ENCODE data around the gene ATP5F1E. TPM values are rescaled to one million over a fixed set of nuclear protein-coding genes. Genes with fewer than 3 reads are reported as not detected.

Gene ATP5F1E
- total and polyA plus RNA-seq, 2 donors (not counting 3 experiments of a cell fraction or from before 2014, with no cell fraction given) = 29.0 to 107 TPM

DNA sequence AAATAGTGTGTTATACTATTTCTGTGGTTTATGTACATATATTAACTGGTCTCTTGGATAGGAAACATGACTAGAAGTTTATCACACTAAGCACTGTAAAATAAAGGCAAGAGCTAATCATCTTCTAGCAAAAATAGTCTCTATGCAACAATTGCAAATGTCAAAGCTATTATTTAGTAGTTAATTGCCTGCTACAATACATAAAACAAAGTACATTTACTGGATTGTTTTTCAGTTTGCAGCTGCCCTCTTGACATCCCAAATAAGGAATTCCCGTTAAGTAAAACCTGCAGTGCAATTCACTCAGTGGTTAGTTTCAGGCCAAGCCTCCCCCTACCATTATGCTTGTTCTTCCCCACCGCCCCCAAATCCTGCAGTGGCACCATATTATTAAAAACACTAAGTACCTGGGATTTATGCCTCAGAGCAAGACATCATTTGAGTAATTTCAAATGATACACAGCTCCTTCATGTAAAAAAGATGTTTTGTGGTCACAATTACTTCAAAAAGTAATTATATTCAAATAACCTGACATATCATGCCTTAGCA, 1.6 kb upstream of the ATP5F1E start:
- Histone ChIP-seq H2AFZ (ENCODE audit: low read depth, low read length) (no peak overlapping the region), H3K27me3 (ENCODE audit: control insufficient read depth in 2 of 2, insufficient read depth in 2 of 2, low read length in 2 of 2) (no peaks in the 10 kb centered on the region), H3K9me1 (replicated peaks; ENCODE audit: control insufficient read depth, extremely low read depth, insufficient read depth, low read length) (no peaks in the 10 kb centered on the region), H3K9me3 (replicated peaks; ENCODE audit: control insufficient read depth, insufficient read depth, low read length) (no peaks in the 10 kb centered on the region), H3K4me3 (replicated peaks in 1 of 3; ENCODE audit: insufficient read depth in 1 of 3, low read depth in 1 of 3, low read length in 3 of 3) (no peak overlapping the region), H3K79me2 (ENCODE audit: control insufficient read depth, insufficient read depth, low read length) (peaks cover 45% of the 10 kb centered on the region), H4K20me1 (replicated peaks; ENCODE audit: control insufficient read depth, extremely low read depth, insufficient read depth, low read length) (no peaks in the 10 kb centered on the region), H3K36me3 (ENCODE audit: control insufficient read depth in 2 of 2, extremely low read depth in 1 of 2, insufficient read depth in 2 of 2, low read length in 2 of 2) (peaks cover 17 to 35% of the 10 kb centered on the region in 2 experiments), H3K4me1 (ENCODE audit: control insufficient read depth, extremely low read depth, insufficient read depth, low read length) (peaks cover 33% of the 10 kb centered on the region), H3K4me2 (ENCODE audit: insufficient read depth, low read length) (no peak overlapping the region), H3K27ac (ENCODE audit: insufficient read depth, low read depth, low read length) (no peak overlapping the region), H3K9ac (replicated peaks; ENCODE audit: extremely low read depth, insufficient read depth, low read length) (no peak overlapping the region)
- intact Hi-C loops (cut with micrococcal nuclease) = loop anchor here (5.0 kb wide), 1 partner anchor 36 kb away; no protein-coding TSS in a partner anchor
- no peak for TF ChIP-seq POLR2A (IDR thresholded peaks at IDR 0.05; ENCODE audit: low read depth, low read length)
- TF ChIP-seq EZH2 (IDR thresholded peaks at IDR 0.05; ENCODE audit: borderline replicate concordance, low read depth, low read length, severe bottlenecking) = no peak
- no peak for TF ChIP-seq POLR2AphosphoS5 (IDR thresholded peaks at IDR 0.05; ENCODE audit: insufficient read depth, low read depth, low read length)
- TF ChIP-seq FOS (IDR thresholded peaks at IDR 0.05; ENCODE audit: borderline replicate concordance, insufficient read depth, low read length) = no peak
- no peak for TF ChIP-seq MYC (IDR thresholded peaks at IDR 0.05; ENCODE audit: low read depth, low read length)
- TF ChIP-seq, protein P1, sequence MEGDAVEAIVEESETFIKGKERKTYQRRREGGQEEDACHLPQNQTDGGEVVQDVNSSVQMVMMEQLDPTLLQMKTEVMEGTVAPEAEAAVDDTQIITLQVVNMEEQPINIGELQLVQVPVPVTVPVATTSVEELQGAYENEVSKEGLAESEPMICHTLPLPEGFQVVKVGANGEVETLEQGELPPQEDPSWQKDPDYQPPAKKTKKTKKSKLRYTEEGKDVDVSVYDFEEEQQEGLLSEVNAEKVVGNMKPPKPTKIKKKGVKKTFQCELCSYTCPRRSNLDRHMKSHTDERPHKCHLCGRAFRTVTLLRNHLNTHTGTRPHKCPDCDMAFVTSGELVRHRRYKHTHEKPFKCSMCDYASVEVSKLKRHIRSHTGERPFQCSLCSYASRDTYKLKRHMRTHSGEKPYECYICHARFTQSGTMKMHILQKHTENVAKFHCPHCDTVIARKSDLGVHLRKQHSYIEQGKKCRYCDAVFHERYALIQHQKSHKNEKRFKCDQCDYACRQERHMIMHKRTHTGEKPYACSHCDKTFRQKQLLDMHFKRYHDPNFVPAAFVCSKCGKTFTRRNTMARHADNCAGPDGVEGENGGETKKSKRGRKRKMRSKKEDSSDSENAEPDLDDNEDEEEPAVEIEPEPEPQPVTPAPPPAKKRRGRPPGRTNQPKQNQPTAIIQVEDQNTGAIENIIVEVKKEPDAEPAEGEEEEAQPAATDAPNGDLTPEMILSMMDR (IDR thresholded peaks at IDR 0.05; ENCODE audit: extremely low read depth in 1 of 2, insufficient read depth in 1 of 2, low read depth in 1 of 2, low read length in 2 of 2) = no peak
- TF ChIP-seq JUN (IDR thresholded peaks at IDR 0.05; ENCODE audit: borderline replicate concordance, insufficient read depth, insufficient read length, low read depth) = no peak
- TF ChIP-seq GATA2 (IDR thresholded peaks at IDR 0.05; ENCODE audit: insufficient read depth, insufficient read length, low read depth, low read length) = no peak
- TF ChIP-seq, protein P2, sequence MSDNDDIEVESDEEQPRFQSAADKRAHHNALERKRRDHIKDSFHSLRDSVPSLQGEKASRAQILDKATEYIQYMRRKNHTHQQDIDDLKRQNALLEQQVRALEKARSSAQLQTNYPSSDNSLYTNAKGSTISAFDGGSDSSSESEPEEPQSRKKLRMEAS (IDR thresholded peaks at IDR 0.05; ENCODE audit: insufficient read depth, insufficient read length) = no peak
- ChIA-PET CTCF (interaction anchor here (1.6 to 2.2 kb wide), 3 partner anchors 22 to 163 kb away, joined by 7 to 10 read pairs (median 7); no protein-coding TSS in a partner anchor), POLR2A (interaction anchor here (1.3 kb wide), 1 partner anchor 29 kb away, joined by 3 read pairs; no protein-coding TSS in a partner anchor)
- no TSS peak for BruUV-seq (replicated peaks)
- DNase-seq (ENCODE audit: low read depth, low spot score) = no peak
- no peak for FAIRE-seq
- dilution Hi-C loops (cut with MboI; ENCODE audit: extremely low pct_ligation_motif_present, low sequenced_read_pairs) = no loop called here

Measured in endothelial cell of umbilical vein (primary cell).